Effector CD8-positive, alpha-beta T cell (primary cell): ENCODE results near the gene RAPGEF3.

ENCODE experiments used
- DNase-seq: peaks from one replicate; lab custom pipeline; 2025; lab: John Stamatoyannopoulos, UW

Gene RAPGEF3

DNA sequence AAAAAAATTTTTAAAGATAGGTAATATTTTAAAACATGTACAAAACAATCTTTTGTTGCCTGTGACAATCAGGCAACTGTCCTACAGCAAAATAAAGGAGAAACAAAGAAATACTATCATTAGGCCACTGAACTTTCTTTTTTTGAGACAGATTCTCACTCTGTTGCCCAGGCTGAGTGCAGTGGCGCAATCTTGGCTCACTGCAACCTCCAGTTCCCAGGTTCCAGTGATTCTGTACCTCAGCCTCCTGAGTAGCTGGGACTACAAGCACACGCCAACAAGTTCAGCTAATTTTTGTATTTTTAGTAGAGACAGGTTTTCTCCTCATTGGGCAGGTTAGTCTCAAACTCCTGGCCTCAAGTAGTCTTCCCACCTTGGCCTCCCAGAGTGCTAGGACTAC, 69.5 kb downstream of the RAPGEF3 start:
- no peak for DNase-seq

DNA sequence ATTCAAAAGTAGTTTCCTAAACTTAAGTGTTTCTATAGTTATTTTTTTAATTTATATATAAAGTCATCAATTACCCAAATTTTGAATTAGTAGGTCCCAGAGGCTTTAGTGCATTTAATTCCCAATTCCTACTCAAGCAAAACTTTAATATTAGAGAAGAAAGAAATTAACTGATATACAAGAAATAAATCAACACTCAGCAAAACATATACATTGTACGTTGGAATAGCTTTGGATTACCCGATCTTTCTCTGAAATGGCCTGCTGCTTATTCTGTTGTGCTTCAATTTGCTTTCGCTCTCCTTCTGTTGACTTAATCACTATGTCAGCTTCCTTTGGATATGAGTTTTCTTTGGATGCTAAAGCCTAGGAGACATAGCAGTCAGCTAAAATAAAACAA, 71.0 kb downstream of the RAPGEF3 start:
- DNase-seq, result no peak

DNA sequence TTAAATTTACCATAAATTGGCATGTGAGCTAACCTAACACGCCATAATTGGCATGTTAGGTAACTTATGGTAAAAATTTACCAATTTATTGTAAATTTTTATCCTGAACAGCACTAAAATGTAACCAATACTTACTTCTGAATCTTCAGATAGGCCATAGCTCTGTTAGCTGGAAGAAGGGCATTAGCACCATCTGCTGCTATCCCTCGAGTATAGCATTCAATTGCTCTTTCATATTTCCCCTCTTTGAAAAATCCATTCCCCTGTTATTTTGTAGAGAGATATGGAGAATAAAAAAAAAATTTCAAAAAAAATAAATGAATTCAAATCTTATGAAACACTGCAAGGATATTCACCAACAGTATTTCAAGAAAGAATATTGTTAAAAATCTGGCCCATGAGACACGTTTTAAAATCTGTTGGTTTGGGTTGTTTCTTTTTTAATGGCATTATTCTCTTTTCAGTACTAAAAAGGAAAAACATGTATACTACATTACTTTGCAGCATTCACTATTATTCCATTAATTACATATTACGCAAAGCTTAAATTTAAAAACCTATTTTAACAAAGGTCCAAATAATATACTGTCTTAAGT, 71.9 kb downstream of the RAPGEF3 start:
- DNase-seq, result no peak
